GM23338 (cell line): ENCODE results near the gene SLC22A17. TPM values are rescaled to one million over a fixed set of nuclear protein-coding genes. Genes with fewer than 3 reads are reported as not detected.

Experiments used
- ATAC-seq: fragments of 200-7000 bp; cut with Tn5 transposase; 3 replicates; pipeline ENCODE4 v1.9.1; 2020
- DNase-seq: peaks from one replicate; pipeline ENCODE4 v3.0.0-alpha.2; 2015; ENCODE audit warnings: low spot score
- H2AFZ ChIP-seq: fragments of 200-600 bp; sonication (generic); 2 replicates; pipeline ENCODE4 v1.8.0; 2016; ENCODE audit warnings: antibody characterized with exemption, mild to moderate bottlenecking, moderate library complexity
- H3F3A ChIP-seq: fragments of 200-600 bp; sonication (generic); replicated peaks from 2 replicates; pipeline ENCODE4 v1.8.0; 2017; ENCODE audit warnings: antibody characterized with exemption, mixed run types, low read depth
- H3K27ac ChIP-seq: fragments of 200-600 bp; sonication (generic); 2 replicates; pipeline ENCODE4 v1.6.1; 2016; ENCODE audit warnings: low read depth
- H3K27me3 ChIP-seq: fragments of 200-600 bp; sonication (generic); 2 replicates; pipeline ENCODE4 v1.8.0; 2016; ENCODE audit warnings: mild to moderate bottlenecking, mixed run types, moderate library complexity; ENCODE audit not compliant: insufficient read depth
- H3K36me3 ChIP-seq: fragments of 200-600 bp; sonication (generic); 2 replicates; pipeline ENCODE4 v1.8.0; 2016; ENCODE audit warnings: mild to moderate bottlenecking; ENCODE audit not compliant: insufficient read depth
- H3K4me1 ChIP-seq: fragments of 200-600 bp; sonication (generic); 2 replicates; pipeline ENCODE4 v1.8.0; 2016; ENCODE audit warnings: mild to moderate bottlenecking, moderate library complexity; ENCODE audit not compliant: insufficient read depth
- H3K4me2 ChIP-seq: fragments of 200-600 bp; sonication (generic); 2 replicates; pipeline ENCODE4 v1.7.1; 2017; ENCODE audit warnings: mixed run types
- H3K4me3 ChIP-seq: fragments of 200-600 bp; sonication (generic); 2 replicates; pipeline ENCODE4 v1.6.1; 2016; ENCODE audit warnings: mixed run types
- H3K79me2 ChIP-seq: fragments of 200-600 bp; sonication (generic); replicated peaks from 2 replicates; pipeline ENCODE4 v1.8.0; 2017; ENCODE audit warnings: mild to moderate bottlenecking; ENCODE audit not compliant: insufficient read depth
- H3K9me2 ChIP-seq: fragments of 200-600 bp; sonication (generic); 2 replicates; pipeline ENCODE4 v1.8.0; 2017; ENCODE audit not compliant: insufficient read depth
- H4K20me1 ChIP-seq: fragments of 200-600 bp; sonication (generic); replicated peaks from 2 replicates; pipeline ENCODE4 v1.8.0; 2017; ENCODE audit warnings: mild to moderate bottlenecking; ENCODE audit not compliant: insufficient read depth
- H3K27ac Mint-ChIP-seq: 2 replicates; pipeline ENCODE4 v1.8.0; 2020; ENCODE audit warnings: inconsistent platforms, mild to moderate bottlenecking, moderate library complexity, mixed read lengths
- H3K27me3 Mint-ChIP-seq: 3 replicates; pipeline ENCODE4 v1.8.0; 2022; ENCODE audit warnings: low read depth, mild to moderate bottlenecking, moderate library complexity, mixed read lengths, inconsistent platforms; ENCODE audit not compliant: insufficient read depth, poor library complexity
- H3K36me3 Mint-ChIP-seq: 3 replicates; pipeline ENCODE4 v1.8.0; 2021; ENCODE audit warnings: low read depth, mild to moderate bottlenecking, inconsistent platforms, moderate library complexity, mixed read lengths
- H3K4me1 Mint-ChIP-seq: 3 replicates; pipeline ENCODE4 v1.8.0; 2020; ENCODE audit warnings: mild to moderate bottlenecking, inconsistent platforms, mixed read lengths
- H3K4me3 Mint-ChIP-seq: 3 replicates; pipeline ENCODE4 v1.8.0; 2021; ENCODE audit warnings: moderate library complexity, mild to moderate bottlenecking, inconsistent platforms, mixed read lengths
- H3K9me3 Mint-ChIP-seq: 3 replicates; pipeline ENCODE4 v1.8.0; 2020; ENCODE audit warnings: moderate library complexity, mild to moderate bottlenecking, inconsistent platforms, mixed read lengths
- ETS1 ChIP-seq: IDR thresholded peaks from 2 replicates; pipeline ENCODE4 v1.6.1; 2016; ENCODE audit warnings: antibody characterized with exemption
- EZH2 ChIP-seq: fragments of 200-600 bp; sonication (generic); IDR thresholded peaks from one replicate; pipeline ENCODE4 v1.8.0; 2017; ENCODE audit warnings: antibody characterized with exemption, mild to moderate bottlenecking, low read depth; ENCODE audit not compliant: unreplicated experiment
- NANOG ChIP-seq: IDR thresholded peaks from 2 replicates; pipeline ENCODE4 v1.6.1; 2016; ENCODE audit warnings: antibody characterized with exemption, borderline replicate concordance
- POLR2AphosphoS5 ChIP-seq: IDR thresholded peaks from 2 replicates; pipeline ENCODE4 v1.6.1; 2016; ENCODE audit warnings: antibody characterized with exemption, low read depth
- STAT1 ChIP-seq: IDR thresholded peaks from one replicate; pipeline ENCODE4 v1.6.1; 2016; ENCODE audit warnings: antibody characterized with exemption; ENCODE audit not compliant: unreplicated experiment
- polyA plus RNA-seq: library from polyadenylated mRNA; unstranded; fragments of >200 nt; fragmentation: Nextera tagmentation; extraction: Ambion mirVana; gene quantifications from 2 replicates; pipeline ENCODE4 v1.2.1, GENCODE V29; 2016
- total RNA-seq: library from RNA; depleted of rRNA; stranded (reverse); fragments of >200 nt; shearing (Covaris generic); gene quantifications from 2 replicates; pipeline ENCODE4 v1.2.3, GENCODE V29; 2014
- TF ChIP-seq, protein P1 (sequence below): fragments of 250-450 bp; sonication (Bioruptor Pico); IDR thresholded peaks from 2 replicates; pipeline ENCODE4 v1.5.0; 2020; ENCODE audit warnings: mild to moderate bottlenecking, moderate library complexity

The SLC22A17 gene
- total and polyA plus RNA-seq, 2 experiments from 2014 or later: 28.6 to 56.6 TPM

DNA sequence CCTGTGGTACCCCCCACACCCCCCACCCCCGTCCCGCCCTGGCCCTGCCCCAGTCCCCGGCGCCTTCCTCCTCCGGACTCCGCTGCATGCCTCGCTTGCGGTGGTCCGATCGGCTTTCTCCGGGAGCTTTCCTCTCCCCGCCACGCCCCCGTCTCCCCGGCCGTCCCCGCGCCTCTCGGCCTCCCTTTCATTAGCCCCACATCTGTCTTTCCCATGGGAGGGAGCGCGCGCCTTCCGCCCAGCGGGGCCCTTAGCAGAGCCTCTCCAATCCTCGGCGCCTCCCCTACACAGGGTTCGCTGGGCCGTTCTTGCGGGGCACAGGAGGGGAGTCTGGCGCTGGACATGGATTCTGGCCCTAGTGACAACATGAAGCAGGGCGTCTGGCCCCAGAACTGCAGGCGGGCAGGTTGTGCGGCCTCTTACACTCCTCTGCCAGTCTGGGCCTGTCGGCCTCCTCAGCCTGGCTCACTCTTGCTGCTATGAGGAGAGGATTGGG is 13.8 kb upstream of the SLC22A17 start:
- peaks cover 37% of the 10 kb centered on the region for H3K27me3 ChIP-seq
- H3K27ac ChIP-seq: no peak overlapping the region
- peak overlapping the region; percentile 73 for H3K4me2 ChIP-seq
- H3K4me1 Mint-ChIP-seq: peaks cover 37% of the 10 kb centered on the region
- no peaks in the 10 kb centered on the region for H3K36me3 ChIP-seq
- no peak for TF ChIP-seq STAT1
- peak; percentile 16; the same call in 1 of the 2 replicates for TF ChIP-seq NANOG
- H3K4me1 ChIP-seq: peaks cover 30% of the 10 kb centered on the region
- DNase-seq (peak; percentile 94), ATAC-seq (peak; percentile 68)
- H3K9me3 Mint-ChIP-seq: no peaks in the 10 kb centered on the region; the same call in 2 of the 3 replicates
- H3K27me3 Mint-ChIP-seq: peaks cover 38% of the 10 kb centered on the region
- H3K9me2 ChIP-seq: peaks cover 4% of the 10 kb centered on the region; the same call in 1 of the 2 replicates
- H3K4me3 ChIP-seq: peak overlapping the region; percentile 87
- peaks cover 18% of the 10 kb centered on the region for H3F3A ChIP-seq
- peak overlapping the region; percentile 87 for H3K27ac Mint-ChIP-seq
- peaks cover 6% of the 10 kb centered on the region; the same call in 1 of the 2 replicates for H3K79me2 ChIP-seq
- H3K36me3 Mint-ChIP-seq: peaks cover 9% of the 10 kb centered on the region
- peaks cover 3% of the 10 kb centered on the region; the same call in 1 of the 2 replicates for H4K20me1 ChIP-seq
- H2AFZ ChIP-seq: peak overlapping the region; percentile 88
- peak overlapping the region; percentile 78 for H3K4me3 Mint-ChIP-seq

- peaks cover 6% of the 10 kb centered on the region; the same call in 1 of the 2 replicates for H3K79me2 ChIP-seq
- Mint-ChIP-seq H3K4me1 (peaks cover 41% of the 10 kb centered on the region), H3K4me3 (peak overlapping the region; percentile 78), H3K36me3 (peaks cover 11% of the 10 kb centered on the region), H3K27ac (no peak overlapping the region), H3K9me3 (no peaks in the 10 kb centered on the region; the same call in 2 of the 3 replicates), H3K27me3 (peaks cover 36% of the 10 kb centered on the region)
- ATAC-seq (peak; percentile 78), DNase-seq (peak; percentile 93)
- peaks cover 4% of the 10 kb centered on the region; the same call in 1 of the 2 replicates for H3K9me2 ChIP-seq
- peaks cover 18% of the 10 kb centered on the region for H3F3A ChIP-seq
- H3K4me2 ChIP-seq: peak overlapping the region; percentile 97
- peak overlapping the region; percentile 87 for H3K4me3 ChIP-seq
- H4K20me1 ChIP-seq: peaks cover 3% of the 10 kb centered on the region; the same call in 1 of the 2 replicates
- peak overlapping the region; percentile 63; the same call in 1 of the 2 replicates for H2AFZ ChIP-seq
- peak overlapping the region; percentile 78; the same call in 1 of the 2 replicates for H3K27ac ChIP-seq
- peaks cover 37% of the 10 kb centered on the region for H3K27me3 ChIP-seq
- no peaks in the 10 kb centered on the region for H3K36me3 ChIP-seq
- TF ChIP-seq EZH2: peak; percentile 39
- TF ChIP-seq POLR2AphosphoS5: peak; percentile 97
- TF ChIP-seq STAT1: no peak
- TF ChIP-seq, protein P1, sequence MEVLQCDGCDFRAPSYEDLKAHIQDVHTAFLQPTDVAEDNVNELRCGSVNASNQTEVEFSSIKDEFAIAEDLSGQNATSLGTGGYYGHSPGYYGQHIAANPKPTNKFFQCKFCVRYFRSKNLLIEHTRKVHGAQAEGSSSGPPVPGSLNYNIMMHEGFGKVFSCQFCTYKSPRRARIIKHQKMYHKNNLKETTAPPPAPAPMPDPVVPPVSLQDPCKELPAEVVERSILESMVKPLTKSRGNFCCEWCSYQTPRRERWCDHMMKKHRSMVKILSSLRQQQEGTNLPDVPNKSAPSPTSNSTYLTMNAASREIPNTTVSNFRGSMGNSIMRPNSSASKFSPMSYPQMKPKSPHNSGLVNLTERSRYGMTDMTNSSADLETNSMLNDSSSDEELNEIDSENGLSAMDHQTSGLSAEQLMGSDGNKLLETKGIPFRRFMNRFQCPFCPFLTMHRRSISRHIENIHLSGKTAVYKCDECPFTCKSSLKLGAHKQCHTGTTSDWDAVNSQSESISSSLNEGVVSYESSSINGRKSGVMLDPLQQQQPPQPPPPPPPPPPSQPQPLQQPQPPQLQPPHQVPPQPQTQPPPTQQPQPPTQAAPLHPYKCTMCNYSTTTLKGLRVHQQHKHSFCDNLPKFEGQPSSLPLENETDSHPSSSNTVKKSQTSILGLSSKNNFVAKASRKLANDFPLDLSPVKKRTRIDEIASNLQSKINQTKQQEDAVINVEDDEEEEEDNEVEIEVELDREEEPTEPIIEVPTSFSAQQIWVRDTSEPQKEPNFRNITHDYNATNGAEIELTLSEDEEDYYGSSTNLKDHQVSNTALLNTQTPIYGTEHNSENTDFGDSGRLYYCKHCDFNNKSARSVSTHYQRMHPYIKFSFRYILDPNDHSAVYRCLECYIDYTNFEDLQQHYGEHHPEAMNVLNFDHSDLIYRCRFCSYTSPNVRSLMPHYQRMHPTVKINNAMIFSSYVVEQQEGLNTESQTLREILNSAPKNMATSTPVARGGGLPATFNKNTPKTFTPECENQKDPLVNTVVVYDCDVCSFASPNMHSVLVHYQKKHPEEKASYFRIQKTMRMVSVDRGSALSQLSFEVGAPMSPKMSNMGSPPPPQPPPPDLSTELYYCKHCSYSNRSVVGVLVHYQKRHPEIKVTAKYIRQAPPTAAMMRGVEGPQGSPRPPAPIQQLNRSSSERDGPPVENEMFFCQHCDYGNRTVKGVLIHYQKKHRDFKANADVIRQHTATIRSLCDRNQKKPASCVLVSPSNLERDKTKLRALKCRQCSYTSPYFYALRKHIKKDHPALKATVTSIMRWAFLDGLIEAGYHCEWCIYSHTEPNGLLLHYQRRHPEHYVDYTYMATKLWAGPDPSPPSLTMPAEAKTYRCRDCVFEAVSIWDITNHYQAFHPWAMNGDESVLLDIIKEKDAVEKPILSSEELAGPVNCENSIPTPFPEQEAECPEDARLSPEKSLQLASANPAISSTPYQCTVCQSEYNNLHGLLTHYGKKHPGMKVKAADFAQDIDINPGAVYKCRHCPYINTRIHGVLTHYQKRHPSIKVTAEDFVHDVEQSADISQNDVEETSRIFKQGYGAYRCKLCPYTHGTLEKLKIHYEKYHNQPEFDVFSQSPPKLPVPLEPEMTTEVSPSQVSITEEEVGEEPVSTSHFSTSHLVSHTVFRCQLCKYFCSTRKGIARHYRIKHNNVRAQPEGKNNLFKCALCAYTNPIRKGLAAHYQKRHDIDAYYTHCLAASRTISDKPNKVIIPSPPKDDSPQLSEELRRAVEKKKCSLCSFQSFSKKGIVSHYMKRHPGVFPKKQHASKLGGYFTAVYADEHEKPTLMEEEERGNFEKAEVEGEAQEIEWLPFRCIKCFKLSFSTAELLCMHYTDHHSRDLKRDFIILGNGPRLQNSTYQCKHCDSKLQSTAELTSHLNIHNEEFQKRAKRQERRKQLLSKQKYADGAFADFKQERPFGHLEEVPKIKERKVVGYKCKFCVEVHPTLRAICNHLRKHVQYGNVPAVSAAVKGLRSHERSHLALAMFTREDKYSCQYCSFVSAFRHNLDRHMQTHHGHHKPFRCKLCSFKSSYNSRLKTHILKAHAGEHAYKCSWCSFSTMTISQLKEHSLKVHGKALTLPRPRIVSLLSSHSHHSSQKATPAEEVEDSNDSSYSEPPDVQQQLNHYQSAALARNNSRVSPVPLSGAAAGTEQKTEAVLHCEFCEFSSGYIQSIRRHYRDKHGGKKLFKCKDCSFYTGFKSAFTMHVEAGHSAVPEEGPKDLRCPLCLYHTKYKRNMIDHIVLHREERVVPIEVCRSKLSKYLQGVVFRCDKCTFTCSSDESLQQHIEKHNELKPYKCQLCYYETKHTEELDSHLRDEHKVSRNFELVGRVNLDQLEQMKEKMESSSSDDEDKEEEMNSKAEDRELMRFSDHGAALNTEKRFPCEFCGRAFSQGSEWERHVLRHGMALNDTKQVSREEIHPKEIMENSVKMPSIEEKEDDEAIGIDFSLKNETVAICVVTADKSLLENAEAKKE (CRISPR knock-in tag): no peak
- TF ChIP-seq ETS1: no peak
- H3K4me1 ChIP-seq: peaks cover 30% of the 10 kb centered on the region
These were observed 13.2 kb upstream of the SLC22A17 start for GRCh38 chr14:23365732-23366425.
